Mammary epithelial cell (primary cell): ENCODE data around the gene HOXA10.

Source experiments
- EZH2 ChIP-seq: IDR thresholded peaks from 2 replicates; pipeline ENCODE4 v1.6.1; 2012; ENCODE audit warnings: low read length, inconsistent platforms, borderline replicate concordance
- TF ChIP-seq, protein P1 (sequence below), 2 donors: IDR thresholded peaks in 1 of 2; conservative IDR thresholded peaks in 1 of 2; 2 replicates each; pipeline ENCODE4 v1.5.1; 2011 to 2012; ENCODE audit warnings: inconsistent platforms in 2 of 2, low read length in 2 of 2, mild to moderate bottlenecking in 2 of 2, control low read depth in 1 of 2, low read depth in 1 of 2; ENCODE audit not compliant: insufficient read depth in 1 of 2; ENCODE audit errors: extremely low read depth in 1 of 2

DNA sequence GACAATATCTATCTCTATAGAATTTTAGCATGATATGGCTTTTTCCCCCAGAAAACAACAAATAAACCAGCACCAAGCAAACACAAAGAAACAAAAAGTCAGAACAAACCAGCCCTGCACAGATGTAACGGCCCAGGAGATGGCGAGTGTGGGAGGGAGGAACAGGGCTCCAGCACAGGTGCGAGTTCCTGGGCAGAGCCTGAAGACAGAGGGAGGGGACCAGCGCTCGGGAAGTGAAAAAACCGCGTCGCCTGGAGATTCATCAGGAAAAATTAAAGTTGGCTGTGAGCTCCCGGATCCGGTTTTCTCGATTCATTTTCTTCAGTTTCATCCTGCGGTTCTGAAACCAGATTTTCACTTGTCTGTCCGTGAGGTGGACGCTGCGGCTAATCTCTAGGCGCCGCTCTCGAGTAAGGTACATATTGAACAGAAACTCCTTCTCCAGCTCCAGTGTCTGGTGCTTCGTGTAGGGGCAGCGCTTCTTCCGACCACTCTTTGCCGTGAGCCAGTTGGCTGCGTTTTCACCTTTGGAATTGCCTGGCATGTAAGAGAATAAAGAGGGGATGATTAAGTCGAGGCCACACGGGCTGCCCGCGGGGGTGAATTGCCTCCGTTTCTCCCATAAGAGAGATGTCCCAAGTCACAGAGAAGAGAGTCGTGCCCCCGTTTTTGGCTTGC is 2.3 kb downstream of the HOXA10 start:
- TF ChIP-seq, protein P1, sequence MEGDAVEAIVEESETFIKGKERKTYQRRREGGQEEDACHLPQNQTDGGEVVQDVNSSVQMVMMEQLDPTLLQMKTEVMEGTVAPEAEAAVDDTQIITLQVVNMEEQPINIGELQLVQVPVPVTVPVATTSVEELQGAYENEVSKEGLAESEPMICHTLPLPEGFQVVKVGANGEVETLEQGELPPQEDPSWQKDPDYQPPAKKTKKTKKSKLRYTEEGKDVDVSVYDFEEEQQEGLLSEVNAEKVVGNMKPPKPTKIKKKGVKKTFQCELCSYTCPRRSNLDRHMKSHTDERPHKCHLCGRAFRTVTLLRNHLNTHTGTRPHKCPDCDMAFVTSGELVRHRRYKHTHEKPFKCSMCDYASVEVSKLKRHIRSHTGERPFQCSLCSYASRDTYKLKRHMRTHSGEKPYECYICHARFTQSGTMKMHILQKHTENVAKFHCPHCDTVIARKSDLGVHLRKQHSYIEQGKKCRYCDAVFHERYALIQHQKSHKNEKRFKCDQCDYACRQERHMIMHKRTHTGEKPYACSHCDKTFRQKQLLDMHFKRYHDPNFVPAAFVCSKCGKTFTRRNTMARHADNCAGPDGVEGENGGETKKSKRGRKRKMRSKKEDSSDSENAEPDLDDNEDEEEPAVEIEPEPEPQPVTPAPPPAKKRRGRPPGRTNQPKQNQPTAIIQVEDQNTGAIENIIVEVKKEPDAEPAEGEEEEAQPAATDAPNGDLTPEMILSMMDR (conservative IDR thresholded peaks at IDR 0.05 in 1 of 2, IDR thresholded peaks at IDR 0.05 in 1 of 2; ENCODE audit: extremely low read depth in 1 of 2, insufficient read depth in 1 of 2, low read depth in 1 of 2, low read length in 2 of 2): no peak
- TF ChIP-seq EZH2: no peak
